GM21717 (cell line): ENCODE data around the gene PPARG.
"Not testable (repeated sequence)": the region's sequence is repeated elsewhere in the genome, so short reads cannot be mapped to it uniquely, and the experiment has no call there.

Source experiments
- ATAC-seq: cut with Tn5 transposase; IDR thresholded peaks from one replicate; pipeline ENCODE4 v1.9.1; 2021; ENCODE audit warnings: mild to moderate bottlenecking, moderate library complexity; ENCODE audit not compliant: unreplicated experiment

Gene PPARG

GRCh38 chr3:12476238-12476897, 187.5 kb downstream of the PPARG start:
- no peak for ATAC-seq

- no peak for ATAC-seq
These were observed 188.4 kb downstream of the PPARG start for GRCh38 chr3:12477256-12477655.

GRCh38 chr3:12478326-12478725, 189.5 kb downstream of the PPARG start:
- no peak for ATAC-seq

- ATAC-seq: not testable (repeated sequence)
These were observed 190.3 kb downstream of the PPARG start for GRCh38 chr3:12479198-12479597.

- ATAC-seq: peak; percentile 23
These were observed 191.1 kb downstream of the PPARG start for GRCh38 chr3:12479919-12480427.

GRCh38 chr3:12483410-12483809, 194.5 kb downstream of the PPARG start:
- peak; percentile 1 for ATAC-seq

- ATAC-seq: no peak
These were observed 195.0 kb downstream of the PPARG start for GRCh38 chr3:12483872-12484197.
